GM21786 (cell line): ENCODE results near the gene GART.
"Not testable (repeated sequence)": the region's sequence is repeated elsewhere in the genome, so short reads cannot be mapped to it uniquely, and the experiment has no call there.

Source experiments
- ATAC-seq: cut with Tn5 transposase; IDR thresholded peaks from one replicate; pipeline ENCODE4 v1.9.1; 2021; ENCODE audit not compliant: unreplicated experiment

Gene GART

DNA sequence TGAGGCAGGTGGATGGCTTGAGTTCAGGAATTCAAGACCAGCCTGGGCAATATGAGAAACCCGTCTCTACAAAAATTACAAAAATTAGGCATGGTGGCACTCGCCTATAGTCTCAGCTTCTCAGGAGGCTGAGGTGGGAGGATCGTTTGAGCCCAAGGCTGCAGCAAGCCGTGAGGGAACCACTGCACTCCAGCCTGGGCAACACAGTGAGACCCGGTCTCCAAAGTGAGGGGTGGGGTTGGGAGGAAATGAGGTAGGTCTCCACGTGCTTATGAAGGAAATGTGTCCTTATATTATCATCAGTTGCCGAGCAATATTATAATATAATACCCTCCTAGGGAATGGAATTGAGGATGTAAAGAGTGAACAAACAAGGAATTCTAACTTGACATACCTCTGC, 64.9 kb downstream of the GART start:
- ATAC-seq = no peak

DNA sequence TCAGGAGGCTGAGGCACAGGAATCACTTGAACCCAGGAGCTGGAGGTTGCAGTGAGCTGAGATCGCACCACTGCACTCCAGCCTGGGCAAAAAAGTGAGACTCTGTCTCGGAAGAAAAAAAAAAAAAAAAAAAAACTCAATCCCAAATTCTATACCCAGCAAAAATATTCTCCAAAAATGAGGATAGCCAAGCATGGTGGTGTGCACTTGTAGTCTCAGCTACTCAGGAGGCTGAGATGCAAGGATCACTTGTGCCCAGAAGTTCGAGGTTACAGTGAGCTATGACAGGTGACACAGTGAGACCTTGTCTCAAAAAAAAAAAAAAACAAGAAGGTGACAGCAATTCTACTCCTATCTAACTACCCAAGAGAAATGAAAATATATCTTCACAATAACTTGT, 68.6 kb downstream of the GART start:
- ATAC-seq = no peak

- no peak for ATAC-seq
Observed at GRCh38 chr21:33470701-33471100, 71.2 kb downstream of the GART start.

DNA sequence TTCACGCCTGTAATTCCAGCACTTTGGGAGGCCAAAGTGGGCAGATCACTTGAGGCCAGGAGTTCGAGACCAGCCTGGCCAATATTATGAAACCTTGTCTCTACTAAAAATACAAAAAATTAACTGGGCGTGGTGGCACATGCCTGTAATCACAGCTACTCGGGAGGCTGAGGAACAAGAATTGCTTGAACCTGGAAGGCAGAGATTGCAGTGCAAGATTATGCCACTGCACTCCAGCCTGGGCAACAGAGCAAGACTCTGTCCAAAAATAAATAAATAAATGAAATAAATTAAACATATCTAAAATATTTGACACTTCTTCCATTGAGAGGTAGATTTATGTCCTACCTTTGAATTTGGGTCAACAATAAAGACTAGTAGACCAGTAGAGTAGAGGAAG, 72.7 kb downstream of the GART start:
- not testable (repeated sequence) for ATAC-seq

GRCh38 chr21:33461538-33462250, 80.2 kb downstream of the GART start:
- no peak for ATAC-seq

- no peak for ATAC-seq
Observed at GRCh38 chr21:33458861-33459260, 83.1 kb downstream of the GART start.

- ATAC-seq = no peak
Observed at GRCh38 chr21:33455686-33456446, 86.1 kb downstream of the GART start.
